ACC112 (cell line): ENCODE measurements around the gene ZNF516.

Source experiments
- H2AFZ ChIP-seq: fragments of 200-600 bp; sonication (generic); one replicate; pipeline ENCODE4 v1.6.0; 2017; ENCODE audit warnings: antibody characterized with exemption, low read length; ENCODE audit not compliant: unreplicated experiment
- H3K27ac ChIP-seq: fragments of 200-600 bp; sonication (generic); 2 replicates; pipeline ENCODE4 v1.5.1; 2014; ENCODE audit warnings: low read depth, mild to moderate bottlenecking, antibody characterized with exemption, low read length, moderate library complexity
- H3K27me3 ChIP-seq: fragments of 200-600 bp; sonication (generic); 2 replicates; pipeline ENCODE4 v1.6.1; 2014; ENCODE audit warnings: mild to moderate bottlenecking, antibody characterized with exemption, low read length, moderate library complexity, mixed read lengths; ENCODE audit not compliant: insufficient read depth
- H3K36me3 ChIP-seq: fragments of 200-600 bp; sonication (generic); 2 replicates; pipeline ENCODE4 v1.6.1; 2016; ENCODE audit warnings: mild to moderate bottlenecking, antibody characterized with exemption, low read length, moderate library complexity, mixed read lengths; ENCODE audit not compliant: insufficient read depth
- H3K4me1 ChIP-seq: fragments of 200-600 bp; sonication (generic); one replicate; pipeline ENCODE4 v1.6.1; 2016; ENCODE audit warnings: low read length, mixed read lengths; ENCODE audit not compliant: insufficient read depth, unreplicated experiment, control insufficient read depth
- H3K4me3 ChIP-seq: fragments of 200-600 bp; sonication (generic); 2 replicates; pipeline ENCODE4 v1.5.1; 2014; ENCODE audit warnings: mild to moderate bottlenecking, low read depth, low read length
- H3K79me2 ChIP-seq: fragments of 200-600 bp; sonication (generic); one replicate; pipeline ENCODE4 v1.6.0; 2016; ENCODE audit warnings: low read length; ENCODE audit not compliant: control insufficient read depth, unreplicated experiment, insufficient read depth

Gene ZNF516

DNA sequence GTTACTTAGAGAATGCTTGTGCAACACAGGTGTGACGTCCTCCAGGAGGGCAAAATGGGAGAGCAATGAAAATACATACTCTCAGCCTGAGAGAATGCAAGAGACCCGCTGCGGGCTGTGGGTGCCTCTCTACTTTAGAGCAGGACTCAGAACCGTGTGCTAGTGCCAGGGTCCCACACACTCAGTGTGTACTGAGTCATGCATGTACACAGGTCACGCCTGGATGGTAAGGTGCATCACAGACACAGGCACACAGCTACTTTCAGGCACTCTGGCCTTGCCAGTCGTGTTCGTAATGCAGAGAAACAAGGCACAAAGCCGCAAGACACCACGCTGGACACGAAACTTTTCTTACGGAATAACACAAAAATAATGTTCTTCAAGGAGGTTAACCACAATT lies 125.3 kb downstream of the ZNF516 start:
- H3K79me2 ChIP-seq: peaks cover 8% of the 10 kb centered on the region
- no peaks in the 10 kb centered on the region for H3K27me3 ChIP-seq
- no peak overlapping the region for H3K4me3 ChIP-seq
- H3K27ac ChIP-seq: no peak overlapping the region
- no peak overlapping the region for H2AFZ ChIP-seq
- peaks cover 12% of the 10 kb centered on the region; the same call in 1 of the 2 replicates for H3K36me3 ChIP-seq
- H3K4me1 ChIP-seq: no peaks in the 10 kb centered on the region

DNA sequence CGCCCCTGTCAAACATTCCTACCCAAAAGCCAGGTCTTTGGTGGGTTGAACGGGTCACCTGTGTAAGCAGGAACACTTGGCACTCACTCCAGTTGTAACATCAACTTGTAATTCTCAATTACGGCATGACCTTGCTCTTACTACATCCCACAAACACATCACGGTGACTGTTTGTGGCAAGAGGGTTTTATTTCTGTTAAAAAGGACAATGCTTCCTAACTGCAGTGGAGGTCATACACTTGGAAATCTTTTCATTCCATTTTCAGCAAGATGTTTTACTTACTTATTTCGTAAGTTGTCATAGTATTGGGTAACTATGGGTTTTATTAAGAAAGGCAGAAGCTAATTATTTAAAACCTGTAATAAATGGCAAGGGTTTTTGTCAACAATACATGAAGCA lies 126.1 kb downstream of the ZNF516 start:
- no peaks in the 10 kb centered on the region for H3K27me3 ChIP-seq
- H3K79me2 ChIP-seq: peaks cover 8% of the 10 kb centered on the region
- no peaks in the 10 kb centered on the region for H3K4me1 ChIP-seq
- H2AFZ ChIP-seq: no peak overlapping the region
- no peak overlapping the region for H3K27ac ChIP-seq
- no peak overlapping the region for H3K4me3 ChIP-seq
- peaks cover 12% of the 10 kb centered on the region; the same call in 1 of the 2 replicates for H3K36me3 ChIP-seq

DNA sequence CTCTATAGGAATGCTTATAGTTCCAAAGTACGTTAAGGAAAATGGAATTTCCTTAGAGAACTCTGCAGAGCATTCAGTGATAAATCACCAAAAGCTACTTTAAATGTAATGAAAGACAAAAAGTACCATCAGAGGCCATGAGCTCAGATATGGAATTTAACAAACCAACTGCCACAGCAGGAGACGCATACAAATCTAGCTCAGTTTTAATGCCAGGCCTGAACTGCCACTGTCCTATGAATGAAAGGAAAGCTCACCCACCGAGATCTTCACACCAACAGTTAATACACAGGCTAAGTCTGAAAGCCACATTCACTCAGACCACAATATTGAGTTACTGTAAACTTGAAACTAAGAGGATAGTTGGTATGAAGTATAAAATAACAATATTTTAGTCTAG lies 126.8 kb downstream of the ZNF516 start:
- Histone ChIP-seq H3K79me2 (peaks cover 3% of the 10 kb centered on the region), H3K4me1 (no peaks in the 10 kb centered on the region), H3K4me3 (no peak overlapping the region), H2AFZ (no peak overlapping the region), H3K36me3 (peaks cover 12% of the 10 kb centered on the region; the same call in 1 of the 2 replicates), H3K27me3 (no peaks in the 10 kb centered on the region), H3K27ac (no peak overlapping the region)

- Histone ChIP-seq H3K4me1 (no peaks in the 10 kb centered on the region), H3K4me3 (no peak overlapping the region), H3K79me2 (peaks cover 3% of the 10 kb centered on the region), H2AFZ (no peak overlapping the region), H3K27ac (no peak overlapping the region), H3K36me3 (peaks cover 12% of the 10 kb centered on the region; the same call in 1 of the 2 replicates), H3K27me3 (no peaks in the 10 kb centered on the region)
These were observed 127.6 kb downstream of the ZNF516 start for GRCh38 chr18:76367168-76368125.

GRCh38 chr18:76365561-76365960 lies 129.5 kb downstream of the ZNF516 start:
- Histone ChIP-seq H3K4me3 (no peak overlapping the region), H3K4me1 (no peaks in the 10 kb centered on the region), H2AFZ (no peak overlapping the region), H3K27ac (no peak overlapping the region), H3K79me2 (peaks cover 3% of the 10 kb centered on the region), H3K36me3 (peaks cover 9% of the 10 kb centered on the region; the same call in 1 of the 2 replicates), H3K27me3 (no peaks in the 10 kb centered on the region)

DNA sequence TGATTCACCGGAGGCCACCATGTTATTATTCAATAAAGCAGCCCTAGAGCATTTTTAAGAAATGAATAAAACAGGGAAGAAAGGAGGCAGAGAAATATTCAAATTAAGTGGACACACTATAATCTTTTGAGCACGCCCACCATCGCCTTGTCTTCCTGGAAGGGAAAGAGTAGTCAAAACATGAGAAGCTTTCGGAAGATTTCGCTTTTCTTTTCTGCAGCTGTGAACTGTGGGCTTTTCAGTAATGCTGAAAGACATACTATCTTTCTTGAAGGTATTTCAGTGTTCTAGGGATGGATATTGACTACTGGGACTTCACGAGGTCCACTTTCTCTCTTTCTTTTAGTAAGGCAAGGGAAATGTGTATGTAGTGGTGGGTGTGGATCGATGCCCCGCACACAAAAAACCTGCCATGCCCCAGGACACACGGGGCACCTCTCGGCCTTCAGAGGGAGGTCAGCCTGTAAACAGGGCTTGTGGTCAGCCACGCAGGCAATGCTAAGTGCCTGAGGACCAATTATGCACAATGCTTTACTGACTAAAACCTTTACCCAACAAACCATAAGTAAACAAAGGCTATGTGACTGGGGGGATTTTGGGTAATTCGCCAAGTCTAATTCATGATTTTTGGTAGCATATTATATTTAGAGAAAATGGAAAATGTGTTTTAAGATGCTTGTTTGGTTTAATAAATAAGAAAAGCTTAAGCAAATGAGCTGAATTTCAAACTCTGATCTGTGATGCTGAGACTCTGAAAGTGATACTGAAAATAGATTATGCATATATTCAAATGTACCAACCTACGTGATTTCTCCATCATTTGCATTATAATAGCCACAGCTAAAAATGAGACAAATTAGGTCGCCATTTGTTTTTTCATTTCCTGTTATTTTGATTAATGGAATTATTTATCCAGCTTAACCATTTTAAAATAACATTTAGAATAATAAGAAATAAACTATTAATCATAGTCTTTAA lies 130.5 kb downstream of the ZNF516 start:
- Histone ChIP-seq H3K4me3 (no peak overlapping the region), H3K4me1 (no peaks in the 10 kb centered on the region), H3K79me2 (peaks cover 3% of the 10 kb centered on the region), H3K27me3 (no peaks in the 10 kb centered on the region), H2AFZ (no peak overlapping the region), H3K27ac (no peak overlapping the region), H3K36me3 (peaks cover 7% of the 10 kb centered on the region)

- H3K27ac ChIP-seq: no peak overlapping the region
- H3K79me2 ChIP-seq: no peaks in the 10 kb centered on the region
- H2AFZ ChIP-seq: no peak overlapping the region
- H3K4me3 ChIP-seq: no peak overlapping the region
- no peaks in the 10 kb centered on the region for H3K4me1 ChIP-seq
- no peaks in the 10 kb centered on the region for H3K27me3 ChIP-seq
- H3K36me3 ChIP-seq: peaks cover 11% of the 10 kb centered on the region
These were observed 131.5 kb downstream of the ZNF516 start for GRCh38 chr18:76363436-76364120.

GRCh38 chr18:76362676-76363075 lies 132.4 kb downstream of the ZNF516 start:
- H3K36me3 ChIP-seq: peaks cover 11% of the 10 kb centered on the region
- H3K4me1 ChIP-seq: no peaks in the 10 kb centered on the region
- no peak overlapping the region for H3K4me3 ChIP-seq
- no peaks in the 10 kb centered on the region for H3K79me2 ChIP-seq
- H3K27me3 ChIP-seq: no peaks in the 10 kb centered on the region
- no peak overlapping the region for H2AFZ ChIP-seq
- H3K27ac ChIP-seq: no peak overlapping the region

- no peaks in the 10 kb centered on the region for H3K4me1 ChIP-seq
- H2AFZ ChIP-seq: no peak overlapping the region
- H3K79me2 ChIP-seq: no peaks in the 10 kb centered on the region
- H3K27me3 ChIP-seq: no peaks in the 10 kb centered on the region
- H3K4me3 ChIP-seq: no peak overlapping the region
- H3K36me3 ChIP-seq: peaks cover 13% of the 10 kb centered on the region
- H3K27ac ChIP-seq: no peak overlapping the region
These were observed 133.8 kb downstream of the ZNF516 start for GRCh38 chr18:76361219-76361618.

DNA sequence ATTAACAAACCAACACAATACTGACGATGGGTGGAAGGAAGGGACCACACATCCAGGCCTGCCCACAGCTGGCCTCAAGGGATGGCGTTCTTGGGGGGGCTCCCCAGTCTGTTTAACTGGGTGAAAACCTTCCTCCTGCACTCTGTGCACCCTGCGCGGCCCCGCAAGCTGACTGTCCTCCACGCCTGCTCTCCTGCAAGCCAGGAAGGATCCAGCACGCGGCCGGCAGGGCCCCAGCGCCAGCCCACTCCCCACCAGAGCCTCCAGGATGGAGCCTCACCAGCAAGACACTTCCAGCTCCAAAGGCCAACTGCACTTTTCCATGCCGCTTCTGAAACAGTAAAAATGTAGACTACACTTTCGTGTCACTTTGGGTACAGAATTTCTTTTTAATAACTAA lies 135.1 kb downstream of the ZNF516 start:
- H3K27me3 ChIP-seq: no peaks in the 10 kb centered on the region
- H3K4me1 ChIP-seq: no peaks in the 10 kb centered on the region
- H3K27ac ChIP-seq: no peak overlapping the region
- H3K4me3 ChIP-seq: no peak overlapping the region
- no peak overlapping the region for H2AFZ ChIP-seq
- H3K36me3 ChIP-seq: peaks cover 13% of the 10 kb centered on the region
- no peaks in the 10 kb centered on the region for H3K79me2 ChIP-seq
